PC-9 (cell line): Measurements from ENCODE around the gene NISCH. TPM values are rescaled to one million over a fixed set of nuclear protein-coding genes. Genes with fewer than 3 reads are reported as not detected.

Experiments used
- BruUV-seq: library from RNA; stranded (reverse); fragments of 400-500 nt; replicated peaks from 2 replicates; lab custom pipeline; 2021; lab: Mats Ljungman, UMichigan
- CTCF ChIA-PET: fragments of 300-600 bp; sonication (Branson Sonifier 250); formaldehyde crosslinking; loops from one replicate; lab custom pipeline; 2022; ENCODE audit warnings: antibody characterized with exemption; lab: Charles Lee
- POLR2A ChIA-PET: fragments of 300-600 bp; sonication (Branson Sonifier 250); formaldehyde crosslinking; loops from one replicate; lab custom pipeline; 2022; ENCODE audit warnings: antibody characterized with exemption; ENCODE audit not compliant: unreplicated experiment; lab: Charles Lee
- DNase-seq, 2 experiments: peaks; one replicate each; pipeline versions ENCODE4 v3.0.0 to v3.0.0-alpha.2; 2015 to 2022; ENCODE audit warnings: mixed read lengths in 1 of 2
- H2AFZ ChIP-seq: fragments of 200-600 bp; sonication (generic); 2 replicates; pipeline ENCODE4 v1.8.1; 2017; ENCODE audit warnings: antibody characterized with exemption
- H3F3A ChIP-seq: fragments of 200-600 bp; sonication (generic); 2 replicates; pipeline ENCODE4 v1.8.1; 2017; ENCODE audit warnings: antibody characterized with exemption, mild to moderate bottlenecking, low read depth; ENCODE audit not compliant: insufficient read depth
- H3K27ac ChIP-seq: fragments of 200-600 bp; sonication (generic); 2 replicates; pipeline ENCODE4 v1.6.1; 2016; ENCODE audit warnings: mixed run types
- H3K27me3 ChIP-seq: fragments of 200-600 bp; sonication (generic); 2 replicates; pipeline ENCODE4 v1.6.1; 2016; ENCODE audit warnings: low read depth, mixed run types; ENCODE audit not compliant: insufficient read depth
- H3K36me3 ChIP-seq: fragments of 200-600 bp; sonication (generic); 2 replicates; pipeline ENCODE4 v1.6.1; 2016; ENCODE audit warnings: low read depth, mixed run types
- H3K4me1 ChIP-seq: fragments of 200-600 bp; sonication (generic); replicated peaks from 2 replicates; pipeline ENCODE4 v1.6.1; 2016; ENCODE audit warnings: mixed run types; ENCODE audit not compliant: insufficient read depth
- H3K4me2 ChIP-seq: fragments of 200-600 bp; sonication (generic); 2 replicates; pipeline ENCODE4 v1.6.1; 2017; ENCODE audit warnings: mixed run types
- H3K4me3 ChIP-seq: fragments of 200-600 bp; sonication (generic); 2 replicates; pipeline ENCODE4 v1.6.1; 2016; ENCODE audit warnings: mixed run types
- H3K79me2 ChIP-seq: fragments of 200-600 bp; sonication (generic); 2 replicates; pipeline ENCODE4 v1.6.1; 2017; ENCODE audit warnings: low read depth, mixed run types
- H3K9me2 ChIP-seq: fragments of 200-600 bp; sonication (generic); 2 replicates; pipeline ENCODE4 v1.8.1; 2017; ENCODE audit warnings: mild to moderate bottlenecking; ENCODE audit not compliant: insufficient read depth
- H3K9me3 ChIP-seq: fragments of 200-600 bp; sonication (generic); 2 replicates; pipeline ENCODE4 v1.8.1; 2016; ENCODE audit warnings: low read depth; ENCODE audit not compliant: insufficient read depth
- H4K20me1 ChIP-seq: fragments of 200-600 bp; sonication (generic); 2 replicates; pipeline ENCODE4 v1.8.1; 2017; ENCODE audit not compliant: insufficient read depth
- CTCF ChIP-seq: fragments of 200-600 bp; sonication (generic); conservative IDR thresholded peaks from 2 replicates; pipeline ENCODE4 v1.6.1; 2017; ENCODE audit warnings: mixed run types, antibody characterized with exemption, mild to moderate bottlenecking, moderate library complexity
- EZH2 ChIP-seq: fragments of 200-600 bp; sonication (generic); IDR thresholded peaks from 2 replicates; pipeline ENCODE4 v1.8.0; 2017; ENCODE audit warnings: antibody characterized with exemption, low read depth
- intact Hi-C: fragments of 100-400 bp; cut with micrococcal nuclease; formaldehyde crosslinking; loops from one replicate; pipeline ENCODE4 v1.10.0; 2022; ENCODE audit not compliant: unreplicated experiment
- total RNA-seq: library from RNA; stranded (reverse); gene quantifications from 2 replicates; pipeline ENCODE4 v1.2.3, GENCODE V29; 2021

Gene NISCH
- total RNA-seq, 1 experiment from 2014 or later, result 66.1 TPM

GRCh38 chr3:52420388-52420787, 35.0 kb upstream of the NISCH start:
- no TSS peak for BruUV-seq
- Histone ChIP-seq H3F3A (no peaks in the 10 kb centered on the region), H4K20me1 (no peaks in the 10 kb centered on the region), H3K27me3 (no peaks in the 10 kb centered on the region), H2AFZ (no peak overlapping the region), H3K79me2 (no peaks in the 10 kb centered on the region), H3K4me1 (no peaks in the 10 kb centered on the region), H3K9me3 (no peaks in the 10 kb centered on the region), H3K4me3 (no peak overlapping the region), H3K27ac (no peak overlapping the region), H3K9me2 (no peaks in the 10 kb centered on the region), H3K36me3 (no peaks in the 10 kb centered on the region), H3K4me2 (no peak overlapping the region)
- TF ChIP-seq EZH2 (no peak), CTCF (no peak)
- ChIA-PET POLR2A (no interaction called here), CTCF (no interaction called here)
- intact Hi-C loops, result no loop called here
- DNase-seq, result no peak

- Histone ChIP-seq H3K4me3 (no peak overlapping the region), H3F3A (no peaks in the 10 kb centered on the region), H3K36me3 (no peaks in the 10 kb centered on the region), H3K4me2 (no peak overlapping the region), H2AFZ (no peak overlapping the region), H3K27ac (no peak overlapping the region), H3K79me2 (no peaks in the 10 kb centered on the region), H3K27me3 (no peaks in the 10 kb centered on the region), H4K20me1 (no peaks in the 10 kb centered on the region), H3K9me3 (no peaks in the 10 kb centered on the region), H3K4me1 (no peaks in the 10 kb centered on the region), H3K9me2 (no peaks in the 10 kb centered on the region)
- intact Hi-C loops, result no loop called here
- TF ChIP-seq CTCF (no peak), EZH2 (no peak)
- no TSS peak for BruUV-seq
- POLR2A ChIA-PET, result interaction anchor here (0.5 kb wide), 1 partner anchor 923 kb away, joined by 20 read pairs; the partner anchor contains the start of gene DCAF1
- no peak for DNase-seq
- CTCF ChIA-PET, result no interaction called here
These were observed 32.7 kb upstream of the NISCH start for GRCh38 chr3:52422669-52423068.

GRCh38 chr3:52423173-52423572, 32.2 kb upstream of the NISCH start:
- H3K9me2 ChIP-seq, result no peaks in the 10 kb centered on the region
- H3K4me3 ChIP-seq, result no peak overlapping the region
- no TSS peak for BruUV-seq
- H4K20me1 ChIP-seq, result no peaks in the 10 kb centered on the region
- POLR2A ChIA-PET, result interaction anchor here (0.5 kb wide), 1 partner anchor 923 kb away, joined by 20 read pairs; the partner anchor contains the start of gene DCAF1
- H3F3A ChIP-seq, result no peaks in the 10 kb centered on the region
- TF ChIP-seq CTCF (no peak), EZH2 (no peak)
- DNase-seq, result no peak
- H2AFZ ChIP-seq, result no peak overlapping the region
- intact Hi-C loops, result no loop called here
- H3K4me2 ChIP-seq, result no peak overlapping the region
- no peaks in the 10 kb centered on the region for H3K9me3 ChIP-seq
- H3K27me3 ChIP-seq, result no peaks in the 10 kb centered on the region
- H3K4me1 ChIP-seq, result no peaks in the 10 kb centered on the region
- H3K27ac ChIP-seq, result no peak overlapping the region
- no peaks in the 10 kb centered on the region for H3K36me3 ChIP-seq
- no peaks in the 10 kb centered on the region for H3K79me2 ChIP-seq
- CTCF ChIA-PET, result no interaction called here
